GM12891 (cell line): Measurements from ENCODE around the gene NTRK3.

ENCODE experiments used
- DNase-seq: peaks from one replicate; pipeline ENCODE4 v3.0.0; 2011; ENCODE audit warnings: low spot score; ENCODE audit not compliant: insufficient read length
- FAIRE-seq: peaks from 2 replicates; lab custom pipeline; 2011; peaks lifted over from hg19 to GRCh38; lab: Jason Lieb, UNC
- PAX5 ChIP-seq: IDR thresholded peaks from 2 replicates; pipeline ENCODE4 v1.6.1; 2011; ENCODE audit warnings: low read length, moderate library complexity, mild to moderate bottlenecking; ENCODE audit not compliant: insufficient read depth, severe bottlenecking
- POLR2A ChIP-seq: IDR thresholded peaks from 2 replicates; pipeline ENCODE4 v1.6.1; 2011; ENCODE audit warnings: low read depth, low read length, control low read depth
- POLR2AphosphoS5 ChIP-seq: IDR thresholded peaks from 2 replicates; pipeline ENCODE4 v1.6.1; 2011; ENCODE audit warnings: low read depth, low read length, control low read depth
- POU2F2 ChIP-seq: IDR thresholded peaks from 2 replicates; pipeline ENCODE4 v1.6.1; 2011; ENCODE audit warnings: low read depth, mild to moderate bottlenecking, control low read depth, low read length, moderate library complexity
- SPI1 ChIP-seq: IDR thresholded peaks from 2 replicates; pipeline ENCODE4 v1.6.1; 2011; ENCODE audit warnings: low read depth, low read length, control low read depth
- TAF1 ChIP-seq: IDR thresholded peaks from 2 replicates; pipeline ENCODE4 v1.6.1; 2011; ENCODE audit warnings: low read depth, low read length, control low read depth

Gene NTRK3

GRCh38 chr15:88234711-88235110 is 21.8 kb downstream of the NTRK3 start:
- DNase-seq (no peak), FAIRE-seq (no peak)
- TF ChIP-seq PAX5 (no peak), TAF1 (no peak), POLR2AphosphoS5 (no peak), POLR2A (no peak), POU2F2 (no peak), SPI1 (no peak)

- TF ChIP-seq POU2F2, result no peak
- TF ChIP-seq POLR2AphosphoS5, result no peak
- TF ChIP-seq TAF1, result no peak
- no peak for TF ChIP-seq POLR2A
- no peak for TF ChIP-seq PAX5
- no peak for TF ChIP-seq SPI1
- no peak for FAIRE-seq
- DNase-seq, result no peak
These were observed 22.6 kb downstream of the NTRK3 start for GRCh38 chr15:88233921-88234320.

GRCh38 chr15:88232771-88233201 is 23.8 kb downstream of the NTRK3 start:
- DNase-seq, result no peak
- TF ChIP-seq SPI1 (no peak), PAX5 (no peak), POLR2AphosphoS5 (no peak), TAF1 (no peak), POLR2A (no peak), POU2F2 (no peak)
- no peak for FAIRE-seq

- DNase-seq (no peak), FAIRE-seq (no peak)
- TF ChIP-seq SPI1, result no peak
- no peak for TF ChIP-seq POU2F2
- no peak for TF ChIP-seq POLR2AphosphoS5
- no peak for TF ChIP-seq PAX5
- TF ChIP-seq TAF1, result no peak
- TF ChIP-seq POLR2A, result no peak
These were observed 24.5 kb downstream of the NTRK3 start for GRCh38 chr15:88231909-88232644.

DNA sequence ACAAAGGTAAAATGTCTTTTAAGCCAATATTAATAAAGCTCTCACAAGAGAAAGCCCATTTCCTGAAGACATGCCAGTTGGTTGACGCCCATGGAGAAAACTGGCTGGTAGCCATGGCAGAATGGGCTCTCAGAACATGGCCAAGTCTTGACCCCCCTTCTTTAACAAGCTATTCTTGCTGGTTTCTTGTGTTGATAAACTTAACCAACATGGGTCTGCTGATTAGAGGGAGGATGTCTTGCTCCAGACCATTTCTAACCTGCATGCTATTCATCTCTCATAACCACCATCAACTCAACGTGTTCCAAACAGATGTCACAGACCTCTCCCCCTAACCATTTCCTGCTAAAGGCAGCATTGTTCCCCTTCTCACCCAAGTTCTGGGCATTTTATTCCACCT is 25.7 kb downstream of the NTRK3 start:
- TF ChIP-seq TAF1 (no peak), PAX5 (no peak)
- FAIRE-seq (no peak), DNase-seq (no peak)

DNA sequence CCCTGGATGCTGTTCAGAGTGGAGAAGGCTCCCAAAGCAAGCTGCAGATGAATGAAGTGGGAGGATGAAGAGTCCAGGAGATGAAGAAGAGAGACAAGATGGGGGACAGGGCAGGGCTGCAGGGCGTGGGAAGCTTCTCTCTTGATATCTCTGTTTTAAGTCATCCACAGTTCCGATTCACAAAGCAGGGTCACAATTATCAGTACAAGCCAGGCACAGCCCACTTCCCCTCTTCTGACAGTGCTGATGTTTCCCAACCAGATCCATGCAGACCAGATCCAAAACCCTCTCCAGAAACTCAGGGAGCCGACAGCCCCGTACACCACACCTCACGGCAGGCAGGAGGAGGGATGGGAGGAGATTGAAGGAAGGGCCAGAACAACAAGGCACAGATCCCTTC is 31.1 kb downstream of the NTRK3 start:
- DNase-seq (no peak), FAIRE-seq (no peak)
- TF ChIP-seq POLR2AphosphoS5 (no peak), SPI1 (no peak), PAX5 (no peak)

- FAIRE-seq (no peak), DNase-seq (no peak)
- TF ChIP-seq TAF1 (no peak), POLR2A (no peak), POLR2AphosphoS5 (no peak), PAX5 (no peak), SPI1 (no peak), POU2F2 (no peak)
These were observed 33.5 kb downstream of the NTRK3 start for GRCh38 chr15:88223084-88223483.

GRCh38 chr15:88221836-88222235 is 34.7 kb downstream of the NTRK3 start:
- no peak for TF ChIP-seq TAF1
- TF ChIP-seq POU2F2, result no peak
- TF ChIP-seq POLR2A, result no peak
- no peak for TF ChIP-seq SPI1
- no peak for TF ChIP-seq POLR2AphosphoS5
- TF ChIP-seq PAX5, result no peak

GRCh38 chr15:88220443-88221335 is 35.9 kb downstream of the NTRK3 start:
- TF ChIP-seq SPI1 (no peak), TAF1 (no peak), POLR2AphosphoS5 (no peak), PAX5 (no peak), POLR2A (no peak), POU2F2 (no peak)
- FAIRE-seq (no peak), DNase-seq (no peak)

More at GRCh38 chr15:88221836-88222235, 34.7 kb downstream of the NTRK3 start:
- DNase-seq (no peak), FAIRE-seq (no peak)
